Measurements from ENCODE around the gene ARHGEF2.

The ARHGEF2 gene

GRCh38 chr1:155978325-155978972, at the start of gene ARHGEF2:
Gene ARHGEF2 (minus strand): TSS chr1:155978547. CDS start chr1:155978427, 120 bp downstream.
- DNase-seq: peak; percentile 73

- DNase-seq: no peak
Observed at GRCh38 chr1:156026588-156026987, 48.2 kb upstream of the ARHGEF2 start.

- DNase-seq: peak; percentile 31
Observed at GRCh38 chr1:156025876-156026275, 47.5 kb upstream of the ARHGEF2 start.

GRCh38 chr1:156024801-156025200, 46.5 kb upstream of the ARHGEF2 start:
- no peak for DNase-seq

GRCh38 chr1:156021954-156022353, 43.6 kb upstream of the ARHGEF2 start:
- DNase-seq: no peak

- no peak for DNase-seq
Observed at GRCh38 chr1:156021093-156021428, 42.7 kb upstream of the ARHGEF2 start.

- peak; percentile 91 for DNase-seq
Observed at GRCh38 chr1:156020293-156021092, 42.1 kb upstream of the ARHGEF2 start, which contains the start of gene SSR2. Gene SSR2 (minus strand): TSS chr1:156020951. CDS start chr1:156020167, 784 bp downstream.

- no peak for DNase-seq
Observed at GRCh38 chr1:156019946-156020292, 41.6 kb upstream of the ARHGEF2 start.

- no peak for DNase-seq
Observed at GRCh38 chr1:156014829-156015228, 36.5 kb upstream of the ARHGEF2 start.

- no peak for DNase-seq
Observed at GRCh38 chr1:156012051-156012817, 33.9 kb upstream of the ARHGEF2 start.

- DNase-seq: no peak
Observed at GRCh38 chr1:156009404-156009803, 31.1 kb upstream of the ARHGEF2 start.

GRCh38 chr1:156006666-156007376, 28.5 kb upstream of the ARHGEF2 start:
- no peak for DNase-seq

- no peak for DNase-seq
Observed at GRCh38 chr1:156004843-156005584, 26.7 kb upstream of the ARHGEF2 start.

GRCh38 chr1:156003923-156004188, 25.5 kb upstream of the ARHGEF2 start:
- no peak for DNase-seq

GRCh38 chr1:156002188-156002911, 24.0 kb upstream of the ARHGEF2 start:
- DNase-seq: no peak

GRCh38 chr1:156001662-156002171, 23.4 kb upstream of the ARHGEF2 start:
- no peak for DNase-seq

- no peak for DNase-seq
Observed at GRCh38 chr1:156001021-156001661, 22.8 kb upstream of the ARHGEF2 start.

GRCh38 chr1:155999964-156000363, 21.6 kb upstream of the ARHGEF2 start:
- DNase-seq: no peak

GRCh38 chr1:155996166-155996565, 17.8 kb upstream of the ARHGEF2 start:
- no peak for DNase-seq

GRCh38 chr1:155993595-155993994, 15.2 kb upstream of the ARHGEF2 start:
- DNase-seq: no peak

Data from HCEC 1CT (cell line).